DND-41 (cell line): Measurements from ENCODE around the gene ZNRD2.

ENCODE experiments used
- ATAC-seq: fragments of 200-7000 bp; cut with Tn5 transposase; 3 replicates; pipeline ENCODE4 v1.9.1; 2021; ENCODE audit warnings: low read depth; ENCODE audit not compliant: insufficient read depth
- DNase-seq: peaks from one replicate; pipeline ENCODE4 v3.0.0-alpha.2; 2020
- H2AFZ ChIP-seq: 2 replicates; pipeline ENCODE4 v1.6.0; 2012; ENCODE audit warnings: low read depth, low read length
- H3K27ac ChIP-seq: 2 replicates; pipeline ENCODE4 v1.5.1; 2012; ENCODE audit warnings: low read length, inconsistent platforms
- H3K27me3 ChIP-seq: fragments of 200-600 bp; sonication (generic); 2 replicates; pipeline ENCODE4 v1.6.0; 2012; ENCODE audit warnings: low read length, mild to moderate bottlenecking, inconsistent platforms; ENCODE audit not compliant: insufficient read depth, poor library complexity
- H3K36me3 ChIP-seq: 2 replicates; pipeline ENCODE4 v1.5.1; 2012; ENCODE audit warnings: low read length, inconsistent platforms; ENCODE audit not compliant: insufficient read depth
- H3K4me1 ChIP-seq: 2 replicates; pipeline ENCODE4 v1.5.1; 2012; ENCODE audit warnings: mild to moderate bottlenecking, low read length; ENCODE audit not compliant: insufficient read depth
- H3K4me2 ChIP-seq: 2 replicates; pipeline ENCODE4 v1.6.0; 2012; ENCODE audit warnings: mild to moderate bottlenecking, moderate library complexity, low read length, inconsistent platforms; ENCODE audit not compliant: insufficient read depth
- H3K4me3 ChIP-seq, 2 experiments: fragments of 200-600 bp in 1 of 2; shearing (Covaris generic) in 1 of 2; 2 replicates each; pipeline ENCODE4 v1.5.1; 2012 to 2016; ENCODE audit warnings: inconsistent platforms in 2 of 2, low read length in 2 of 2, mild to moderate bottlenecking in 2 of 2, low read depth in 1 of 2, moderate library complexity in 1 of 2
- H3K79me2 ChIP-seq: 2 replicates; pipeline ENCODE4 v1.6.0; 2012; ENCODE audit warnings: low read length, inconsistent platforms; ENCODE audit not compliant: insufficient read depth
- H3K9ac ChIP-seq: 2 replicates; pipeline ENCODE4 v1.6.0; 2012; ENCODE audit warnings: low read depth, mild to moderate bottlenecking, inconsistent platforms, low read length, moderate library complexity
- H3K9me3 ChIP-seq: 2 replicates; pipeline ENCODE4 v1.5.1; 2012; ENCODE audit warnings: low read length, moderate library complexity, mild to moderate bottlenecking, inconsistent platforms; ENCODE audit not compliant: insufficient read depth, severe bottlenecking
- H4K20me1 ChIP-seq: 2 replicates; pipeline ENCODE4 v1.6.0; 2012; ENCODE audit warnings: low read length; ENCODE audit not compliant: insufficient read depth
- EZH2 ChIP-seq: IDR thresholded peaks from 3 replicates; pipeline ENCODE4 v1.6.1; 2012; ENCODE audit warnings: borderline replicate concordance, low read depth, mild to moderate bottlenecking, moderate library complexity, low read length, inconsistent platforms; ENCODE audit not compliant: severe bottlenecking
- TF ChIP-seq, protein P1 (sequence below): IDR thresholded peaks from 2 replicates; pipeline ENCODE4 v1.5.1; 2012; ENCODE audit warnings: borderline replicate concordance, low read length, moderate library complexity, mild to moderate bottlenecking; ENCODE audit not compliant: poor library complexity, severe bottlenecking; ENCODE audit errors: extremely low read depth

ZNRD2 gene

DNA sequence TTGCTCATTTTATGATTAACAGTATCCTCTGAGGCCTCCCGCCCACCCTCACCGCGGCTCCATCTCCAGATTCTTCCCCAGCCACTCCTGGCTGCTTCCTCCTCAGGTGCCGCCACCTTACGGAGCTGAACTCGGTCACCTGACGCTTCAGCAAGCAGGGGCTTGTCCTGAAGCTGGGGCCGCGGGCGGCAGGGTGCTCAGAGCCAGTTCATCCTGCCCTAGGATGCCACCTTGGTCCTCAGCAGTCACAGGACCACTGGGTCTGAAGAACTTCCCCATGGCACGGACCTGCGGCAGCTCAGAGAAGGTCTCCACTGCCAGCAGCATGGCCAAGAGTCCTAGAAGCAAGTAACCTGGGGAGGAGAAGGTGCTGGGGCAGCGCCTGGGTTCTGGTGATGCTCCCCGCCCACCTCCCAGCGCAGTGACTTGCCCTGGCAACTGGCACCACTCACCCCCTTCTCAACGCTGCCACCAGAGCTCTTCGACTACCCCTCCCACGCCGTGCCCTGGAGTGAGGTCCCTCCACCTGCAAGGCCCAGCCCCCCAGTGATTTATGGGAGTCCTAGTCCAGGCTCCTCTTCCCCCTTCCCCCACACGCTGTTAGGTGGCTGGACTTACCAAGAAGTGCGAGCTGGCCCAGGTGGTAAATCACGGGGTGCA lies 22.7 kb downstream of the ZNRD2 start:
- Histone ChIP-seq H3K36me3 (peaks cover 40% of the 10 kb centered on the region), H4K20me1 (no peaks in the 10 kb centered on the region; the same call in none of the 2 replicates), H3K4me1 (no peaks in the 10 kb centered on the region), H3K9me3 (no peaks in the 10 kb centered on the region), H2AFZ (no peak overlapping the region), H3K27me3 (no peaks in the 10 kb centered on the region), H3K79me2 (no peaks in the 10 kb centered on the region), H3K27ac (no peak overlapping the region), H3K4me2 (no peak overlapping the region), H3K9ac (no peak overlapping the region), H3K4me3 (no peak overlapping the region)
- ATAC-seq, result no peak
- no peak for DNase-seq
- TF ChIP-seq, protein P1, sequence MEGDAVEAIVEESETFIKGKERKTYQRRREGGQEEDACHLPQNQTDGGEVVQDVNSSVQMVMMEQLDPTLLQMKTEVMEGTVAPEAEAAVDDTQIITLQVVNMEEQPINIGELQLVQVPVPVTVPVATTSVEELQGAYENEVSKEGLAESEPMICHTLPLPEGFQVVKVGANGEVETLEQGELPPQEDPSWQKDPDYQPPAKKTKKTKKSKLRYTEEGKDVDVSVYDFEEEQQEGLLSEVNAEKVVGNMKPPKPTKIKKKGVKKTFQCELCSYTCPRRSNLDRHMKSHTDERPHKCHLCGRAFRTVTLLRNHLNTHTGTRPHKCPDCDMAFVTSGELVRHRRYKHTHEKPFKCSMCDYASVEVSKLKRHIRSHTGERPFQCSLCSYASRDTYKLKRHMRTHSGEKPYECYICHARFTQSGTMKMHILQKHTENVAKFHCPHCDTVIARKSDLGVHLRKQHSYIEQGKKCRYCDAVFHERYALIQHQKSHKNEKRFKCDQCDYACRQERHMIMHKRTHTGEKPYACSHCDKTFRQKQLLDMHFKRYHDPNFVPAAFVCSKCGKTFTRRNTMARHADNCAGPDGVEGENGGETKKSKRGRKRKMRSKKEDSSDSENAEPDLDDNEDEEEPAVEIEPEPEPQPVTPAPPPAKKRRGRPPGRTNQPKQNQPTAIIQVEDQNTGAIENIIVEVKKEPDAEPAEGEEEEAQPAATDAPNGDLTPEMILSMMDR, result no peak
- TF ChIP-seq EZH2, result no peak

DNA sequence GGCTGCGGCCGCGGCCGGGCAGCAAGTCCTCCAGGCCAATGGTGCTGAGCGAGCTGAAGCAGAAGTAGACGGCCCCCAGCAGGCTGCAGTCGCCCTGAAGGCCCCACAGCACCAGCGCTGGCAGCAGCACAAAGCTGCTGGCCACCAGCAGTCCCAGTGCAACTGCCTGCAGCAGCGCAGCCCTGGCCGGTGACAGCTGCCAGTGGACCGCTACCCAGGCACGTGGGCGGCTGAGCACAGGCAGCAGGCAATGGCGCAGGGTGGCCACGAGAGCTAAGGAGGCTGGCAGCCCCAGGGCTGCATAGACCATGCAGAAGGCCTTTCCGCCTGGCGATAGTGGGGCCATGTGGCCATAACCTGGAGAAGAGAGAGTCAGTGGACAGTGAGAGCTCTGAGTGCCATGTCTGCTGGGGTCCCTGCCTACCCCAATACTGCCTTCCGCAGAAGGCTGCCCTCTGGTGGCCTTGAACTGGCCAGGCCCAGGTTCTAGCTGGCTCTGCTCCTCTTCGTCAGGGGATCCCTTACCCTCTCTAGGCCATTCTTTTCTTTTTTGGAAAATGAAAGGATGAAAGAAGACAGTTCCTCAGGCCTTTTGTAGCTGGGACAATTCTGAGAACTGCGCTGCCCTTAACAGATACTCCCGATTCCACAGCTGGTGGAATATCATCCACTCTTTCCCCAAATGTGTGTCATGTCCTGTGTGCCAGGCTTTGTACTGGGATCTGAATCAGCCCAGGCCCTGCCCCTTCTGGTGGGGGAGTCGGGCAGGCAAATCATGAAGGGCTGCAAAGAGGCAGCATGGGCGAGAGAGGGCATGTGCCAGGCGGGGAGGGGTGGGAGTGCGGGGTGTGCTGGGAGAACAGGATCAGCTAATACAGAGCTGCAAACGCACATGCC lies 23.5 kb downstream of the ZNRD2 start:
- no peaks in the 10 kb centered on the region for H3K79me2 ChIP-seq
- no peak overlapping the region for H3K4me3 ChIP-seq
- peaks cover 48% of the 10 kb centered on the region for H3K36me3 ChIP-seq
- no peak overlapping the region for H3K27ac ChIP-seq
- peak; percentile 77 for ATAC-seq
- no peak for TF ChIP-seq EZH2
- TF ChIP-seq, protein P1, result peak; percentile 81
- no peaks in the 10 kb centered on the region; the same call in 1 of the 2 replicates for H4K20me1 ChIP-seq
- no peak overlapping the region for H2AFZ ChIP-seq
- H3K4me2 ChIP-seq, result no peak overlapping the region
- H3K9me3 ChIP-seq, result no peaks in the 10 kb centered on the region
- H3K9ac ChIP-seq, result no peak overlapping the region
- peak; percentile 59 for DNase-seq
- no peaks in the 10 kb centered on the region for H3K4me1 ChIP-seq
- no peaks in the 10 kb centered on the region for H3K27me3 ChIP-seq

DNA sequence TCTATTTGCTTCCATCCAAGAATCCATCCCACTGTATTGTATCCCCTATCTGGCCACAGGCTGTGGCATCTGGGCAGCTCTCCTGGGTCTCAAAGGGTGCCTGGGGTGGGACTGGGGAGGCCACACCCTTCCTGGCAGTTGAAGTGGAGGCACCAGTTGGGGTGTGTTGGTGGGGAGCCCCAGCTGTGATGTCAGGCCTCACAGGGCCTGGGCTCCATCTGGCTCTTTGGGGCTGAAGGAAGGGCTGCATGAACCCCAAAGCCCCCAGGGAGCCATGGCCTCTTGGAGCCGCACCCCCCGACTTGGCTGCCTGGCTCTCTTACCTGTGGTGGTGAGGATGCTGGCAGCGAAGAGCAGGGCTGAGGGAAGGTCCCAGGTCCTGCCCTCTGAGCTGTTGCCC lies 24.9 kb downstream of the ZNRD2 start:
- no peak for TF ChIP-seq EZH2
- TF ChIP-seq, protein P1, result no peak
- H2AFZ ChIP-seq, result no peak overlapping the region
- no peaks in the 10 kb centered on the region for H3K9me3 ChIP-seq
- H3K4me2 ChIP-seq, result no peak overlapping the region
- no peaks in the 10 kb centered on the region for H3K4me1 ChIP-seq
- no peaks in the 10 kb centered on the region for H3K27me3 ChIP-seq
- peaks cover 46% of the 10 kb centered on the region for H3K36me3 ChIP-seq
- H3K79me2 ChIP-seq, result no peaks in the 10 kb centered on the region
- H4K20me1 ChIP-seq, result no peaks in the 10 kb centered on the region; the same call in 1 of the 2 replicates
- ATAC-seq (peak; percentile 5; the same call in 1 of the 3 replicates), DNase-seq (no peak)
- no peak overlapping the region for H3K4me3 ChIP-seq
- no peak overlapping the region for H3K9ac ChIP-seq
- no peak overlapping the region for H3K27ac ChIP-seq
